Esophagus muscularis mucosa (tissue), 3 donors: Measurements from ENCODE around the gene MDC1.

ENCODE experiments used
- POLR2A ChIP-seq: fragments of 450-650 bp; IDR thresholded peaks from one replicate; pipeline ENCODE4 v1.6.1; 2017; ENCODE audit warnings: antibody characterized with exemption, moderate library complexity, mild to moderate bottlenecking, low read depth
- POLR2AphosphoS5 ChIP-seq, 2 donors: sonication (generic); formaldehyde crosslinking; IDR thresholded peaks; one replicate each; pipeline ENCODE4 v1.6.1; 2017; ENCODE audit warnings: antibody characterized with exemption in 2 of 2
- TF ChIP-seq, protein P1 (sequence below), 3 experiments: fragments of 200-600 bp in 2 of 3; fragments of 450-650 bp in 1 of 3; sonication (generic) in 2 of 3; IDR thresholded peaks; one replicate each; pipeline ENCODE4 v1.5.1; 2017 to 2019; ENCODE audit warnings: antibody characterized with exemption in 3 of 3, mild to moderate bottlenecking in 2 of 3, moderate library complexity in 1 of 3

- TF ChIP-seq POLR2A (no peak), POLR2AphosphoS5 (IDR thresholded peaks at IDR 0.05) (no peak)
- TF ChIP-seq, protein P1, sequence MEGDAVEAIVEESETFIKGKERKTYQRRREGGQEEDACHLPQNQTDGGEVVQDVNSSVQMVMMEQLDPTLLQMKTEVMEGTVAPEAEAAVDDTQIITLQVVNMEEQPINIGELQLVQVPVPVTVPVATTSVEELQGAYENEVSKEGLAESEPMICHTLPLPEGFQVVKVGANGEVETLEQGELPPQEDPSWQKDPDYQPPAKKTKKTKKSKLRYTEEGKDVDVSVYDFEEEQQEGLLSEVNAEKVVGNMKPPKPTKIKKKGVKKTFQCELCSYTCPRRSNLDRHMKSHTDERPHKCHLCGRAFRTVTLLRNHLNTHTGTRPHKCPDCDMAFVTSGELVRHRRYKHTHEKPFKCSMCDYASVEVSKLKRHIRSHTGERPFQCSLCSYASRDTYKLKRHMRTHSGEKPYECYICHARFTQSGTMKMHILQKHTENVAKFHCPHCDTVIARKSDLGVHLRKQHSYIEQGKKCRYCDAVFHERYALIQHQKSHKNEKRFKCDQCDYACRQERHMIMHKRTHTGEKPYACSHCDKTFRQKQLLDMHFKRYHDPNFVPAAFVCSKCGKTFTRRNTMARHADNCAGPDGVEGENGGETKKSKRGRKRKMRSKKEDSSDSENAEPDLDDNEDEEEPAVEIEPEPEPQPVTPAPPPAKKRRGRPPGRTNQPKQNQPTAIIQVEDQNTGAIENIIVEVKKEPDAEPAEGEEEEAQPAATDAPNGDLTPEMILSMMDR (IDR thresholded peaks at IDR 0.05): no peak
These were observed 15.3 kb upstream of the MDC1 start for GRCh38 chr6:30732237-30732943.
